Skeletal muscle satellite cell (primary cell): ENCODE results near the gene FOXK2.

Source experiments
- H3K27me3 ChIP-seq: 2 replicates; pipeline ENCODE4 v1.7.0; 2013; ENCODE audit warnings: low read length; ENCODE audit not compliant: control insufficient read depth, insufficient read depth
- H3K36me3 ChIP-seq: 2 replicates; pipeline ENCODE4 v1.7.0; 2013; ENCODE audit warnings: mild to moderate bottlenecking, control low read depth, low read length; ENCODE audit not compliant: insufficient read depth
- H3K4me1 ChIP-seq: 2 replicates; pipeline ENCODE4 v1.7.0; 2013; ENCODE audit warnings: low read length; ENCODE audit not compliant: control insufficient read depth, insufficient read depth
- H3K4me2 ChIP-seq: 2 replicates; pipeline ENCODE4 v1.7.0; 2013; ENCODE audit warnings: mild to moderate bottlenecking, low read length
- H3K4me3 ChIP-seq: 2 replicates; pipeline ENCODE4 v1.7.0; 2013; ENCODE audit warnings: low read length
- H3K9ac ChIP-seq: 2 replicates; pipeline ENCODE4 v1.7.0; 2013; ENCODE audit warnings: mild to moderate bottlenecking, low read depth, low read length, moderate library complexity
- H3K9me3 ChIP-seq: replicated peaks from 2 replicates; pipeline ENCODE4 v1.7.0; 2013; ENCODE audit warnings: mild to moderate bottlenecking, control low read depth, low read length

Gene FOXK2

GRCh38 chr17:82644148-82644547 lies 124.6 kb downstream of the FOXK2 start:
- Histone ChIP-seq H3K9me3 (no peaks in the 10 kb centered on the region), H3K36me3 (peaks cover 48% of the 10 kb centered on the region), H3K9ac (no peak overlapping the region), H3K4me3 (no peak overlapping the region), H3K27me3 (no peaks in the 10 kb centered on the region), H3K4me1 (peaks cover 12% of the 10 kb centered on the region), H3K4me2 (no peak overlapping the region)

- Histone ChIP-seq H3K36me3 (peaks cover 35% of the 10 kb centered on the region), H3K4me1 (peaks cover 12% of the 10 kb centered on the region), H3K4me2 (peak overlapping the region; percentile 7), H3K27me3 (no peaks in the 10 kb centered on the region), H3K4me3 (no peak overlapping the region), H3K9ac (no peak overlapping the region), H3K9me3 (no peaks in the 10 kb centered on the region)
Measured at GRCh38 chr17:82645516-82645915, 126.0 kb downstream of the FOXK2 start.

GRCh38 chr17:82647593-82648164 lies 128.1 kb downstream of the FOXK2 start:
- peak overlapping the region; percentile 98 for H3K9ac ChIP-seq
- peak overlapping the region; percentile 98 for H3K4me2 ChIP-seq
- H3K9me3 ChIP-seq = no peaks in the 10 kb centered on the region
- peak overlapping the region; percentile 93 for H3K4me3 ChIP-seq
- H3K4me1 ChIP-seq = peaks cover 12% of the 10 kb centered on the region
- no peaks in the 10 kb centered on the region for H3K27me3 ChIP-seq
- peaks cover 19% of the 10 kb centered on the region for H3K36me3 ChIP-seq

- H3K4me3 ChIP-seq = peak within 1 kb of the TSS; percentile 93
Measured at GRCh38 chr17:82648165-82648668, 128.7 kb downstream of the FOXK2 start, which contains the start of gene WDR45B. Gene WDR45B (minus strand): TSS chr17:82648444. CDS start chr17:82648340, 104 bp downstream.

GRCh38 chr17:82648742-82649331 lies 129.3 kb downstream of the FOXK2 start:
- Histone ChIP-seq H3K27me3 (no peaks in the 10 kb centered on the region), H3K4me3 (peak overlapping the region; percentile 65), H3K4me1 (peaks cover 12% of the 10 kb centered on the region), H3K9me3 (no peaks in the 10 kb centered on the region), H3K4me2 (peak overlapping the region; percentile 81), H3K36me3 (peaks cover 10% of the 10 kb centered on the region), H3K9ac (peak overlapping the region; percentile 36)

More at GRCh38 chr17:82648165-82648668, 128.7 kb downstream of the FOXK2 start, which contains the start of gene WDR45B:
- Histone ChIP-seq H3K9me3 (no peaks in the 10 kb centered on the region), H3K4me1 (peaks cover 12% of the 10 kb centered on the region), H3K4me2 (peak within 1 kb of the TSS; percentile 98), H3K36me3 (peaks cover 16% of the 10 kb centered on the region), H3K27me3 (no peaks in the 10 kb centered on the region), H3K9ac (peak within 1 kb of the TSS; percentile 98)

- Histone ChIP-seq H3K4me3 (no peak overlapping the region), H3K9ac (no peak overlapping the region), H3K9me3 (no peaks in the 10 kb centered on the region), H3K36me3 (peaks cover 3% of the 10 kb centered on the region), H3K4me1 (peaks cover 12% of the 10 kb centered on the region), H3K27me3 (no peaks in the 10 kb centered on the region), H3K4me2 (no peak overlapping the region)
Measured at GRCh38 chr17:82649501-82650261, 130.1 kb downstream of the FOXK2 start.

GRCh38 chr17:82650723-82651122 lies 131.2 kb downstream of the FOXK2 start:
- peaks cover 12% of the 10 kb centered on the region for H3K4me1 ChIP-seq
- no peaks in the 10 kb centered on the region for H3K9me3 ChIP-seq
- peaks cover 3% of the 10 kb centered on the region for H3K36me3 ChIP-seq
- H3K9ac ChIP-seq = no peak overlapping the region
- H3K27me3 ChIP-seq = no peaks in the 10 kb centered on the region
- no peak overlapping the region for H3K4me2 ChIP-seq
- H3K4me3 ChIP-seq = no peak overlapping the region

- H3K4me3 ChIP-seq = no peak overlapping the region
- H3K27me3 ChIP-seq = no peaks in the 10 kb centered on the region
- peaks cover 2% of the 10 kb centered on the region for H3K36me3 ChIP-seq
Measured at GRCh38 chr17:82653651-82654528, 134.4 kb downstream of the FOXK2 start.

More at GRCh38 chr17:82653651-82654528, 134.4 kb downstream of the FOXK2 start:
- Histone ChIP-seq H3K4me1 (peaks cover 2% of the 10 kb centered on the region), H3K9me3 (no peaks in the 10 kb centered on the region), H3K9ac (no peak overlapping the region), H3K4me2 (no peak overlapping the region)
